ENCODE measurements around the gene HIF3A. TPM values are rescaled to one million over a fixed set of nuclear protein-coding genes. Genes with fewer than 3 reads are reported as not detected.

HIF3A gene
- total RNA-seq, 1 donor from 2014 or later = 6.7 TPM

DNA sequence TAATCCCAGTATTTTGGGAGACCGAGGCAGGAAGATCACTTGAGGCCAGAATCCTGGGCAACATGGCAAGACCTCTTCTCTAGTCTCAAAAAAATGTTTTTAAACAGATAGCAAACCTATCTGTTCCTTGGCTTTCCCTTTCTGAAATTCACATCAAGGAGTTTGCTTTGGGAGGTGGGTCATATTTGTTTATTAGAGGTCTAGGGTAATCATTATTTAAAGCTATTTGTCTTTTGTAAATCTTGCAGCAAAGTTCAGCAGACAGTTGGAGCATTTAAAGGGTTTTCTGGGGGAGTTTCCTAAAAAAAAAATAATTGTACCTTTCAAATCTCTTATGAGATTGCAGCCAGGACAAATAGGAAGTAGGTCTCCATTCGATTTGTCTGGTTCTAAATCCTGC is 67.5 kb downstream of the HIF3A start:
- H2AFZ ChIP-seq (replicated peaks) = no peak overlapping the region
- peaks cover 62% of the 10 kb centered on the region for H3K79me2 ChIP-seq (ENCODE audit: low read depth)
- H3K4me2 ChIP-seq = no peak overlapping the region
- H3K9ac ChIP-seq = no peak overlapping the region
- no peak overlapping the region for H3K27ac Mint-ChIP-seq
- peaks cover 26% of the 10 kb centered on the region for H3K36me3 Mint-ChIP-seq
- no peaks in the 10 kb centered on the region for H3K9me3 Mint-ChIP-seq
- H3K4me3 ChIP-seq = no peak overlapping the region
- peaks cover 3% of the 10 kb centered on the region for H3K27me3 Mint-ChIP-seq (ENCODE audit: insufficient read depth, low read depth)
- no peaks in the 10 kb centered on the region for H3K27me3 ChIP-seq
- peaks cover 21% of the 10 kb centered on the region for H3K4me1 ChIP-seq
- H3K36me3 ChIP-seq = peaks cover 13% of the 10 kb centered on the region
- TF ChIP-seq EZH2 (IDR thresholded peaks at IDR 0.05) (no peak), EZH2phosphoT487 (IDR thresholded peaks at IDR 0.05) (no peak), CTCF (IDR thresholded peaks at IDR 0.05) (no peak)
- H3K4me3 Mint-ChIP-seq = no peak overlapping the region
- H3K27ac ChIP-seq = no peak overlapping the region
- H4K20me1 ChIP-seq (ENCODE audit: low read depth) = peaks cover 31% of the 10 kb centered on the region
- H3K9me3 ChIP-seq (ENCODE audit: low read depth) = no peaks in the 10 kb centered on the region
- no peaks in the 10 kb centered on the region for H3F3A ChIP-seq (ENCODE audit: low read depth)
- H3K4me1 Mint-ChIP-seq = peaks cover 28% of the 10 kb centered on the region
- DNase-seq (ENCODE audit: low spot score) = no peak

GRCh38 chr19:46365561-46365960 is 68.7 kb downstream of the HIF3A start:
- DNase-seq (ENCODE audit: low spot score) = peak; percentile 41
- Mint-ChIP-seq H3K4me3 (no peak overlapping the region), H3K4me1 (peaks cover 28% of the 10 kb centered on the region), H3K36me3 (peaks cover 26% of the 10 kb centered on the region), H3K27me3 (ENCODE audit: insufficient read depth, low read depth) (peaks cover 3% of the 10 kb centered on the region), H3K27ac (no peak overlapping the region), H3K9me3 (no peaks in the 10 kb centered on the region)
- Histone ChIP-seq H3F3A (ENCODE audit: low read depth) (no peaks in the 10 kb centered on the region), H3K4me1 (peaks cover 21% of the 10 kb centered on the region), H3K36me3 (peaks cover 13% of the 10 kb centered on the region), H4K20me1 (ENCODE audit: low read depth) (peaks cover 30% of the 10 kb centered on the region), H3K27ac (peak overlapping the region; percentile 50), H3K9me3 (ENCODE audit: low read depth) (no peaks in the 10 kb centered on the region), H2AFZ (replicated peaks) (no peak overlapping the region), H3K9ac (no peak overlapping the region), H3K4me2 (peak overlapping the region; percentile 16), H3K79me2 (ENCODE audit: low read depth) (peaks cover 59% of the 10 kb centered on the region), H3K27me3 (no peaks in the 10 kb centered on the region), H3K4me3 (no peak overlapping the region)
- TF ChIP-seq EZH2 (IDR thresholded peaks at IDR 0.05) (no peak), CTCF (IDR thresholded peaks at IDR 0.05) (no peak), EZH2phosphoT487 (IDR thresholded peaks at IDR 0.05) (no peak)

DNA sequence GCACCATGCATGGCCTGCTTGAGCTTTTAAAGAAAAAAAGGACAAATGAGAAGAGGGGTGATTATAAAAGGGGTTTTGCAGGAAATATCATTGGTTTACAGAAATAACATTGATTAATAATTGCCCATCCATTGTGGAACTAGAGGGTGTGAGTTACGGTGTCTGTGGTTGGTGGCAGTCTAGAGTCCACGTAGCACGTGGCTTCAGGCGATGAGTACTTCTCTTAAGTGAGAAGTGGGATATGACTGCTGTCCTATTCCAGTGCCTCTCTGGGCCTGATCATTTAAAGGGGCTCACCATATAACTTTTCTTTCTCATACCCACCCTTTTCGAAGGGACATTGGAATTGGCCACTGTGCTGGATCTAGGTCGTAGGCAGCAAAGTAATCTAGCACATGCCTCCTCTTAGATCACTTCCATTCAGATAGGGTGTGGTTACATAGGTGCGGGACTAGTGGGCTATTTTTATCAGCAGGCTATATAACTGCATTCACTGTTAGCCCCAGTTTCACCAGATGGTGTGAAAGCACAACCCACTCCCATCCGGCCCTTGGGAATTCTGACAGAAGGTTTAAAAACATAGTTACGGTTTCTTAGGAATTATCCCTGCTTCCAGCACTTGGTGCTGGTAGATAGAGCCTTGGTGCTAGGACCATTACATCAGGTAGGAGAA is 69.9 kb downstream of the HIF3A start:
- no peak overlapping the region for H3K4me3 Mint-ChIP-seq
- no peaks in the 10 kb centered on the region for H3K9me3 Mint-ChIP-seq
- H3K4me1 Mint-ChIP-seq = peaks cover 34% of the 10 kb centered on the region
- Histone ChIP-seq H3K4me3 (no peak overlapping the region), H3K79me2 (ENCODE audit: low read depth) (peaks cover 55% of the 10 kb centered on the region), H3F3A (ENCODE audit: low read depth) (no peaks in the 10 kb centered on the region), H3K9ac (no peak overlapping the region), H3K4me2 (no peak overlapping the region), H3K27me3 (no peaks in the 10 kb centered on the region), H3K36me3 (peaks cover 11% of the 10 kb centered on the region), H3K9me3 (ENCODE audit: low read depth) (no peaks in the 10 kb centered on the region), H3K4me1 (peaks cover 21% of the 10 kb centered on the region), H4K20me1 (ENCODE audit: low read depth) (peaks cover 36% of the 10 kb centered on the region), H2AFZ (replicated peaks) (no peak overlapping the region), H3K27ac (peak overlapping the region; percentile 18)
- peaks cover 28% of the 10 kb centered on the region for H3K36me3 Mint-ChIP-seq
- H3K27me3 Mint-ChIP-seq (ENCODE audit: insufficient read depth, low read depth) = peaks cover 5% of the 10 kb centered on the region
- TF ChIP-seq EZH2 (IDR thresholded peaks at IDR 0.05) = no peak
- no peak for TF ChIP-seq EZH2phosphoT487 (IDR thresholded peaks at IDR 0.05)
- no peak for TF ChIP-seq CTCF (IDR thresholded peaks at IDR 0.05)
- peak overlapping the region; percentile 46 for H3K27ac Mint-ChIP-seq
- no peak for DNase-seq (ENCODE audit: low spot score)

Measured in neural progenitor cell (in vitro differentiated cells).